ENCODE measurements around the gene EYS. TPM values are rescaled to one million over a fixed set of nuclear protein-coding genes. Genes with fewer than 3 reads are reported as not detected.
"Not testable (repeated sequence)": the region's sequence is repeated elsewhere in the genome, so short reads cannot be mapped to it uniquely, and the experiment has no call there.

EYS gene
- total RNA-seq, 1 experiment from 2014 or later, result not detected

- no peak for DNase-seq
- no peaks in the 10 kb centered on the region for H3K9me3 ChIP-seq
- H3K27me3 ChIP-seq, result no peaks in the 10 kb centered on the region
- H3K36me3 ChIP-seq, result no peaks in the 10 kb centered on the region
- no peak overlapping the region for H3K4me3 ChIP-seq
Measured at GRCh38 chr6:64516393-64516792, 1190.6 kb downstream of the EYS start.

- Histone ChIP-seq H3K27me3 (no peaks in the 10 kb centered on the region), H3K4me3 (no peak overlapping the region), H3K9me3 (no peaks in the 10 kb centered on the region), H3K36me3 (no peaks in the 10 kb centered on the region)
- no peak for DNase-seq
Measured at GRCh38 chr6:64507661-64508060, 1199.4 kb downstream of the EYS start.

DNA sequence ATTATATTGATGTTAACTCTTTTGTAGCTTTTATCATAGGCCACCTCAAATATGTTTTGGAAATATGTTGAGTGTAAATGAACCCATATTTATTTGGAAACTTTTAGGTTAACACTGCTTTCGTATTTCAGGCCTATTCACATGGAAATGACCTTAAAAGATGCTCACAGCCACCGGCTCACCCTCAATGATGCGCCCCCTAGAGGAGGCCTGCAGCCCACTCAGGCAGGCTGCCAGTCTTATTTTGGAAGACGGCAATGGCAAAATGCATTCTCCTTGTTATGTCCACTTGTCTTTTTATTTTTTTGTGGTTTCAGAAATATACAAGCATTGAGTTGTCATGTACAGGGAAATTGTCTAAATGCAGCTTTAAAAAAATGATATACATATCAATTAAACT lies 1201.7 kb downstream of the EYS start:
- H3K9me3 ChIP-seq, result no peaks in the 10 kb centered on the region
- H3K27me3 ChIP-seq, result no peaks in the 10 kb centered on the region
- peak; percentile 4 for DNase-seq
- no peaks in the 10 kb centered on the region for H3K36me3 ChIP-seq
- H3K4me3 ChIP-seq, result no peak overlapping the region

DNA sequence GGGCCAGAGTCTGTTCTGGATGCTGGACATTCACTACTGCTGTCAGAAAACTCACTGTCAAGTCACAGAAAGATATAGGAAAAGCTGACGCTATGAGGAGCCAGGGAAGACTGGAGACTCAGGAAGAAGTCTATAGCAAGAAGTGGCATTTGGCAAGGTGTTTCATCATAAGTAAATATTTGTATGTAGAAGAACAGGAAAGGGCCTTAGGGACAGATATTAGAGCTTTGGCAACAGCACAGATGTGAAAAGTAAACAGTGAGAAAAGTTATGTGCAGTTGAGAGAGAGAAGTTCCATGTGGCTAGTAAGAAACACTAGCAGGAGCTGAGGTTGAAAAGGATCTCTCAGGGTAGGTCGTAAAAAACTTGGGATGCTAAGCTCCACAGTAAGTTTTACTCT lies 1202.5 kb downstream of the EYS start:
- Histone ChIP-seq H3K36me3 (no peaks in the 10 kb centered on the region), H3K4me3 (no peak overlapping the region), H3K27me3 (no peaks in the 10 kb centered on the region), H3K9me3 (no peaks in the 10 kb centered on the region)
- DNase-seq, result no peak

GRCh38 chr6:64502801-64503200 lies 1204.2 kb downstream of the EYS start:
- Histone ChIP-seq H3K4me3 (no peak overlapping the region), H3K27me3 (no peaks in the 10 kb centered on the region), H3K9me3 (no peaks in the 10 kb centered on the region), H3K36me3 (no peaks in the 10 kb centered on the region)
- DNase-seq, result no peak

- Histone ChIP-seq H3K36me3 (no peaks in the 10 kb centered on the region), H3K27me3 (no peaks in the 10 kb centered on the region), H3K9me3 (no peaks in the 10 kb centered on the region), H3K4me3 (no peak overlapping the region)
- DNase-seq, result no peak
Measured at GRCh38 chr6:64497634-64498033, 1209.4 kb downstream of the EYS start.

- Histone ChIP-seq H3K36me3 (no peaks in the 10 kb centered on the region), H3K9me3 (no peaks in the 10 kb centered on the region), H3K4me3 (no peak overlapping the region), H3K27me3 (no peaks in the 10 kb centered on the region)
- DNase-seq, result no peak
Measured at GRCh38 chr6:64489763-64490162, 1217.3 kb downstream of the EYS start.

GRCh38 chr6:64486578-64487351 lies 1220.3 kb downstream of the EYS start:
- H3K27me3 ChIP-seq, result no peaks in the 10 kb centered on the region
- no peaks in the 10 kb centered on the region for H3K36me3 ChIP-seq
- DNase-seq, result no peak
- no peaks in the 10 kb centered on the region for H3K9me3 ChIP-seq
- H3K4me3 ChIP-seq, result no peak overlapping the region

GRCh38 chr6:64483956-64484499 lies 1223.0 kb downstream of the EYS start:
- no peaks in the 10 kb centered on the region for H3K27me3 ChIP-seq
- no peak overlapping the region for H3K4me3 ChIP-seq
- no peak for DNase-seq
- no peaks in the 10 kb centered on the region for H3K36me3 ChIP-seq
- H3K9me3 ChIP-seq, result no peaks in the 10 kb centered on the region

- Histone ChIP-seq H3K27me3 (no peaks in the 10 kb centered on the region), H3K36me3 (no peaks in the 10 kb centered on the region), H3K4me3 (no peak overlapping the region), H3K9me3 (no peaks in the 10 kb centered on the region)
- no peak for DNase-seq
Measured at GRCh38 chr6:64482631-64483030, 1224.4 kb downstream of the EYS start.

DNA sequence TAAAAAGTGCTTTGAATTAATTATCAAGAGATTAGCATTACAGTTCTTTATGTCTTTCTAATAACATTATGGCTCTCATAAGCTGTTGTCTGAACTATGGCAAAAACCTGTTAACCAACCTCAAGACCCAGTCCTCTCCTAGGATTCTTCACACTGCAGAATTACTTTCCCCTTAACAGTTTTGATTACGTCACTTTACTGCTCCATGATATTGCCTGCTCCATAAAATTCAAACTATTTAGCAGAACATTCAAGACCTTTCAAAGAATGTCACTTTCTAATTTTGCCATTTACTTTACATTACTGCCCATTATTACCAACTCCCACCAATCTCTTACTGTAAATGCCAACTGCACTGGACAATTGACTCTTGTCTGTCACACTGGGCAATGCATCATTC lies 1227.9 kb downstream of the EYS start:
- no peak for DNase-seq
- no peaks in the 10 kb centered on the region for H3K27me3 ChIP-seq
- H3K9me3 ChIP-seq, result no peaks in the 10 kb centered on the region
- H3K4me3 ChIP-seq, result no peak overlapping the region
- H3K36me3 ChIP-seq, result no peaks in the 10 kb centered on the region

GRCh38 chr6:64477391-64477790 lies 1229.6 kb downstream of the EYS start:
- DNase-seq, result no peak
- Histone ChIP-seq H3K4me3 (no peak overlapping the region), H3K27me3 (no peaks in the 10 kb centered on the region), H3K9me3 (no peaks in the 10 kb centered on the region), H3K36me3 (no peaks in the 10 kb centered on the region)

GRCh38 chr6:64476935-64477334 lies 1230.1 kb downstream of the EYS start:
- no peaks in the 10 kb centered on the region for H3K9me3 ChIP-seq
- H3K27me3 ChIP-seq, result no peaks in the 10 kb centered on the region
- no peaks in the 10 kb centered on the region for H3K36me3 ChIP-seq
- no peak for DNase-seq
- no peak overlapping the region for H3K4me3 ChIP-seq

DNA sequence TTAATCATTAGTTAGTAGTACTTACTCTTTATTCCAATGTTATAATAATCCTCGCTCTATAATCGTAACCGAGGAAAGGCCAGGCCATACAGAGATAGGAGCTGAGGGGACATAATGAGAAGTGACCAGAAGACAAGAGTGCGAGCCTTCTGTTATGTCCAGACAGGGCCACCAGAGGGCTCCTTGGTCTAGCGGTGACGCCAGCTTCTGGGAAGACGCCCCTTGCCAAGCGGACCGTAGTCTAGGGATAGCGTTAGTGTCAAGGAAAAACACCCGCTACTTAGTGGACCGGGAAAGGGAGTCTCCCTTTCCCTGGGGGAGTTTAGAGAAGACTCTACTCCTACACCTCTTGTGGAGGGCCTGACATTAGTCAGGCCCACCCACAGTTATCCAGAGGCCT lies 1237.6 kb downstream of the EYS start:
- not testable (repeated sequence) for H3K36me3 ChIP-seq, H3K4me3 ChIP-seq, H3K27me3 ChIP-seq, H3K9me3 ChIP-seq, DNase-seq

DNA sequence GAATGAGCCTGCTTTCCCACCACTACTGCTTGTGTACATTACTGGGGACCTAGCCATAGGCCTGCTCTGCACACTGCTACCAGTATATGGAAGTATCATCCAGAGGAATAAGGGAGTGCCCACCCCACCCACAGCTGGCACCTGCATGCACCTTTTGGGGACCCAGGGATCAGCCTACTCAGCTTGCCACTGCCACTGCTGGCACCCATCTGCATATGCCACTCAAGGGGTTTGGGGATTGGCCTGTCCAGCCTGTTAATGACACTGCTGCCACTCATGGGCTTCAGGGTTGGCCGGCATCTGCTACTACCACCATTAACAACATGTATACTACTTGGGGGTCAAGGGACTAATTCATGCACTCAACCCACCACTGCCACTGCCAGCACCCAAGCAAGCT lies 1239.4 kb downstream of the EYS start:
- no peak for DNase-seq
- Histone ChIP-seq H3K4me3 (no peak overlapping the region), H3K36me3 (no peaks in the 10 kb centered on the region), H3K9me3 (no peaks in the 10 kb centered on the region), H3K27me3 (no peaks in the 10 kb centered on the region)

DNA sequence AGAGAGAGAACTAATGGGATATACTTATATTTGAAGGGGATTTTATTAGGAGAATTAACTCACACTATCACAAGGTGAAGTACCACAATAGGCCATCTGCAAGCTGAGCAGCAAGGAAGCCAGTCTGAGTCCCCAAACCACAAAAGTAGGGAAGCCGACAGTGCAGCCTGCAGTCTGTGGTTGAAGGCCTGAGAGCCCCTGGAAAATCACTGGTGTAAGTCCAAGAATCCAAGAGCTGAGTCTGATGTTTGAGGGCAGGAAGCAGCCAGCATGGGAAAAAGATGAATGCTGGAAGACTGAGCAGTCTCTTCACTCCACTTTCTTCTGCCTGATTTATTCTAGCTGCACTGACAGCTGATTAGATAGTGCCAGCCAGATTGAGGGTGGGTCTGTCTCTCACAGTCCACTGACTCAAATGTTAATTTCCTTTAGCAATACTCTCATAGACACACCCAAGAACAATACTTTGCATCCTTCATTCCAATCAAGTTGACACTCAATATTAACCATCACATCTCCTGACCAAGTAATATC lies 1247.5 kb downstream of the EYS start:
- Histone ChIP-seq H3K9me3 (no peaks in the 10 kb centered on the region), H3K27me3 (no peaks in the 10 kb centered on the region), H3K36me3 (no peaks in the 10 kb centered on the region), H3K4me3 (no peak overlapping the region)
- no peak for DNase-seq

GRCh38 chr6:64448101-64448500 lies 1258.9 kb downstream of the EYS start:
- H3K9me3 ChIP-seq, DNase-seq, H3K27me3 ChIP-seq, H3K36me3 ChIP-seq, H3K4me3 ChIP-seq: not testable (repeated sequence)

DNA sequence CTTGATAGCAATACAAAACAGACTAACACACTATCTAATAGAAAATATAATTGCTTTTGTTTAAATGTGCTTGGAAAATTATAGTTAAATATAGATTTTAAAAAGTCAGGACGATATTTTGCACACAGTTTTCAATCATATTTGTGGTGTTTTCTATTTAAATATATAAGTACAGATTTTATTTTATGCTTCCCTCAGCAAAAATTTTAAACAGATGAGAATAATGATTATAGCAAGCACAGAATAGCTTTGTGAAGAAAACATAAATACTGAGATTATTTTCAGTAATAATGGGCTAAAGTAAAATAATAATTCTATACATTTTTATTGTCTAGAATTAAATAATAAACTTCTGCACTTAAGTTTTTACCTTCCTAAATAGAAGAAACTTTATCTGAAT lies 1262.0 kb downstream of the EYS start:
- no peaks in the 10 kb centered on the region for H3K27me3 ChIP-seq
- DNase-seq, result no peak
- no peaks in the 10 kb centered on the region for H3K9me3 ChIP-seq
- H3K4me3 ChIP-seq, result no peak overlapping the region
- H3K36me3 ChIP-seq, result no peaks in the 10 kb centered on the region
